K562 (cell line): ENCODE results near the gene TXN. TPM values are rescaled to one million over a fixed set of nuclear protein-coding genes. Genes with fewer than 3 reads are reported as not detected.

Experiments
- ATAC-seq: fragments of 200-7000 bp; cut with Tn5 transposase; 3 replicates; pipeline ENCODE4 v1.9.1; 2020; ENCODE audit warnings: moderate library complexity
- BruUV-seq: library from RNA; stranded (reverse); fragments of 400-500 nt; replicated peaks from 2 replicates; lab custom pipeline; 2021; lab: Mats Ljungman, UMichigan
- CTCF ChIA-PET: fragments of 300-600 bp; formaldehyde crosslinking; extraction: SDS; loops from one replicate; lab custom pipeline; 2021; ENCODE audit warnings: low intra/inter-chr PET ratio; lab: Yijun Ruan, JAX
- POLR2A ChIA-PET: fragments of 300-600, 350-650 bp; sonication (Branson Sonifier 250); formaldehyde crosslinking; extraction: SDS; loops from one replicate; lab custom pipeline; 2021; ENCODE audit warnings: antibody characterized with exemption, inconsistent platforms; lab: Yijun Ruan, JAX
- DNase-seq, 4 experiments: peaks; one replicate each; pipeline versions ENCODE4 v3.0.0 to v3.0.0-alpha.2; 2011 to 2018; ENCODE audit warnings: low spot score in 3 of 4, mixed read lengths in 3 of 4; ENCODE audit errors: extremely low read depth in 1 of 4
- FAIRE-seq: peaks from 2 replicates; lab custom pipeline; 2011; peaks lifted over from hg19 to GRCh38; lab: Jason Lieb, UNC
- H2AFZ ChIP-seq: 2 replicates; pipeline ENCODE4 v1.6.0; 2011; ENCODE audit warnings: low read depth, low read length, control low read depth, inconsistent platforms
- H3K27ac ChIP-seq: fragments of 200-600 bp; 3 replicates; pipeline ENCODE4 v1.8.0; 2011; ENCODE audit warnings: low read depth, mild to moderate bottlenecking, control low read depth, inconsistent platforms, low read length, moderate library complexity, mixed read lengths; ENCODE audit errors: extremely low read depth
- H3K27me3 ChIP-seq, 2 experiments: fragments of 300-600 bp in 1 of 2; 2 replicates in 1 of 2; 3 replicates in 1 of 2; pipeline versions ENCODE4 v1.6.0 to v1.8.0; 2011; ENCODE audit warnings: inconsistent platforms in 2 of 2, low read length in 2 of 2, mild to moderate bottlenecking in 1 of 2, mixed read lengths in 1 of 2, moderate library complexity in 1 of 2; ENCODE audit not compliant: control insufficient read depth in 2 of 2, insufficient read depth in 2 of 2
- H3K36me3 ChIP-seq: fragments of 300-600 bp; 3 replicates; pipeline ENCODE4 v1.8.0; 2011; ENCODE audit warnings: mild to moderate bottlenecking, low read length, inconsistent platforms; ENCODE audit not compliant: control insufficient read depth, insufficient read depth
- H3K4me1 ChIP-seq, 2 experiments: fragments of 200-600 bp in 1 of 2; replicated peaks in 1 of 2; 2 replicates in 1 of 2; 3 replicates in 1 of 2; pipeline versions ENCODE4 v1.5.1 to v1.8.0; 2011; ENCODE audit warnings: inconsistent platforms in 2 of 2, low read length in 2 of 2, mild to moderate bottlenecking in 1 of 2, mixed read lengths in 1 of 2, moderate library complexity in 1 of 2; ENCODE audit not compliant: control insufficient read depth in 2 of 2, insufficient read depth in 2 of 2
- H3K4me2 ChIP-seq: 2 replicates; pipeline ENCODE4 v1.6.1; 2011; ENCODE audit warnings: low read length, control low read depth, inconsistent platforms, mixed read lengths; ENCODE audit not compliant: insufficient read depth
- H3K4me3 ChIP-seq: fragments of 200-600 bp; sonication (generic), shearing (Covaris generic); 2 replicates; pipeline ENCODE4 v1.5.1; 2016; ENCODE audit warnings: control low read depth, inconsistent platforms
- H3K79me2 ChIP-seq: fragments of 200-600 bp; 3 replicates; pipeline ENCODE4 v1.8.0; 2011; ENCODE audit warnings: low read length, inconsistent platforms; ENCODE audit not compliant: control insufficient read depth, insufficient read depth
- H3K9ac ChIP-seq, 2 experiments: 2 replicates each; pipeline versions ENCODE4 v1.6.0 to v1.6.1; 2011; ENCODE audit warnings: low read depth in 2 of 2, low read length in 2 of 2, control low read depth in 1 of 2, inconsistent platforms in 1 of 2, mild to moderate bottlenecking in 1 of 2, mixed read lengths in 1 of 2; ENCODE audit not compliant: insufficient read depth in 1 of 2
- H3K9me1 ChIP-seq: one replicate; pipeline ENCODE4 v1.6.0; 2011; ENCODE audit warnings: inconsistent platforms, mild to moderate bottlenecking, low read length, moderate library complexity; ENCODE audit not compliant: control insufficient read depth, insufficient read depth
- H3K9me3 ChIP-seq: replicated peaks from 2 replicates; pipeline ENCODE4 v1.5.1; 2011; ENCODE audit warnings: low read depth, low read length, inconsistent platforms; ENCODE audit not compliant: control insufficient read depth, insufficient read depth
- H4K20me1 ChIP-seq: replicated peaks from 2 replicates; pipeline ENCODE4 v1.6.1; 2011; ENCODE audit warnings: low read length, inconsistent platforms, mixed read lengths; ENCODE audit not compliant: control insufficient read depth, insufficient read depth
- CHD7 ChIP-seq: fragments of 200-600 bp; sonication (generic); IDR thresholded peaks from one replicate; pipeline ENCODE4 v1.6.1; 2012; ENCODE audit warnings: mild to moderate bottlenecking, low read depth, low read length, inconsistent platforms
- HMGN3 ChIP-seq: IDR thresholded peaks from 2 replicates; pipeline ENCODE4 v1.6.1; 2011; ENCODE audit warnings: borderline replicate concordance, low read depth, mild to moderate bottlenecking, mixed read lengths, low read length; ENCODE audit not compliant: insufficient read length; ENCODE audit errors: extremely low read depth
- ZNF124 ChIP-seq: sonication (generic); formaldehyde crosslinking; IDR thresholded peaks from 2 replicates; pipeline ENCODE4 v1.8.1; 2022; ENCODE audit warnings: missing genetic modification reagents
- ZNF778 ChIP-seq: fragments of 450-650 bp; formaldehyde crosslinking; IDR thresholded peaks from 2 replicates; pipeline ENCODE4 v1.4.0; 2020; ENCODE audit warnings: mild to moderate bottlenecking, moderate library complexity
- WGBS: fragments of 100-300 bp; shearing (Covaris generic); methylation state at CpG from one replicate; pipeline ENCODE4 v1.1.6; 2016; ENCODE audit warnings: low coverage, mixed read lengths; ENCODE audit not compliant: insufficient coverage; ENCODE audit errors: missing lambda C conversion rate; 5-methylcytosine and 5-hydroxymethylcytosine counted together
- in situ Hi-C: fragments of 300-500 bp; cut with MboI; formaldehyde crosslinking; loops from 4 replicates; pipeline ENCODE4 v1.15.0; 2018; ENCODE audit warnings: inconsistent platforms, mixed read lengths
- intact Hi-C: fragments of 100-400 bp; cut with micrococcal nuclease; formaldehyde crosslinking; loops from 2 replicates; pipeline ENCODE4 v1.14.2; 2022
- polyA plus RNA-seq, 8 experiments: library from polyadenylated mRNA; depleted of rRNA in 4 of 8; stranded (reverse) in 5 of 8; unstranded in 3 of 8; fragments of >200 nt; fragmentation: Nextera tagmentation in 2 of 8; fragmentation: Illumina TruSeq in 1 of 8; extraction: Ambion mirVana in 2 of 8; extraction: Trizol in 1 of 8; gene quantifications; 2 replicates each; pipeline versions ENCODE4 v1.2.1 to v1.2.3, GENCODE V29; 2011 to 2014; ENCODE audit warnings: inconsistent platforms in 1 of 8, missing spikeins in 1 of 8
- total RNA-seq, 7 experiments: library from RNA; depleted of rRNA in 6 of 7; stranded (reverse); fragments of >200 nt in 6 of 7; fragmentation: Illumina TruSeq in 2 of 7; extraction: Trizol in 2 of 7; gene quantifications; 2 replicates each; pipeline versions ENCODE4 v1.2.1 to v1.2.3, GENCODE V29; 2011 to 2021; ENCODE audit warnings: low replicate concordance in 1 of 7

The TXN gene
- total and polyA plus RNA-seq, 9 of the 15 experiments (the other 6 are each of a cell fraction or from before 2014, with no cell fraction given), result 272 to 1,596 (median 514) TPM

- H3K9ac ChIP-seq, result peak overlapping the region in 1 of 2 experiments; percentile 97; a peak in 1 of 4 replicates
- H3K27ac ChIP-seq, result no peak overlapping the region
- no peaks in the 10 kb centered on the region for H3K9me1 ChIP-seq
- ChIA-PET CTCF (no interaction called here), POLR2A (interaction anchor here (0.9 to 6.3 kb wide), 3 partner anchors 13 to 28 kb away, joined by 3 to 94 read pairs (median 3); no protein-coding TSS in a partner anchor)
- no TSS peak for BruUV-seq
- TF ChIP-seq ZNF124 (CRISPR knock-in tag) (no peak), HMGN3 (no peak), ZNF778 (no peak), CHD7 (no peak)
- intact Hi-C loops, result loop anchor here (5.0 kb wide), 1 partner anchor 114 kb away; no protein-coding TSS in a partner anchor
- H4K20me1 ChIP-seq, result peaks cover 18% of the 10 kb centered on the region
- H3K4me1 ChIP-seq, result peaks cover 15 to 31% of the 10 kb centered on the region in 2 experiments
- H3K9me3 ChIP-seq, result no peaks in the 10 kb centered on the region
- H3K4me2 ChIP-seq, result no peak overlapping the region; the same call in 1 of the 2 replicates
- 93% methylated on average over 3 of the region's 3 CpGs for WGBS
- H3K36me3 ChIP-seq, result peaks cover 12% of the 10 kb centered on the region; the same call in 2 of the 3 replicates
- no peaks in the 10 kb centered on the region for H3K27me3 ChIP-seq
- peaks cover 43% of the 10 kb centered on the region for H3K79me2 ChIP-seq
- FAIRE-seq (no peak), ATAC-seq (no peak), DNase-seq (no peak)
- no peak overlapping the region for H3K4me3 ChIP-seq
- in situ Hi-C loops, result no loop called here
- no peak overlapping the region for H2AFZ ChIP-seq
These were observed 2.4 kb upstream of the TXN start for GRCh38 chr9:110258690-110259091.
